ENCODE measurements around the gene INTS4.

DNA sequence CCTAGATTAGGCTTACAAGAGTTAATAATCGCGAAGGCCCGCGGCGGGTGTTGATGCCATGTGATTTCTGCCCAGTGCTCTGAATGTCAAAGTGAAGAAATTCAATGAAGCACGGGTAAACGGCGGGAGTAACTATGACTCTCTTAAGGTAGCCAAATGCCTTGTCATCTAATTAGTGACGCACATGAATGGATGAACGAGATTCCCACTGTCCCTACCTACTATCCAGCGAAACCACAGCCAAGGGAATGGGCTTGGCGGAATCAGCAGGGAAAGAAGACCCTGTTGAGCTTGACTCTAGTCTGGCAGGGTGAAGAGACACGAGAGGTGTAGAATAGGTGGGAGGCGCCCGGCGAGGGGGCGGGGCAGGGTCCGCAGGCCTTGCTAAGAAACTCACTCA, 108.1 kb downstream of the INTS4 start:
- TF ChIP-seq, protein P1, sequence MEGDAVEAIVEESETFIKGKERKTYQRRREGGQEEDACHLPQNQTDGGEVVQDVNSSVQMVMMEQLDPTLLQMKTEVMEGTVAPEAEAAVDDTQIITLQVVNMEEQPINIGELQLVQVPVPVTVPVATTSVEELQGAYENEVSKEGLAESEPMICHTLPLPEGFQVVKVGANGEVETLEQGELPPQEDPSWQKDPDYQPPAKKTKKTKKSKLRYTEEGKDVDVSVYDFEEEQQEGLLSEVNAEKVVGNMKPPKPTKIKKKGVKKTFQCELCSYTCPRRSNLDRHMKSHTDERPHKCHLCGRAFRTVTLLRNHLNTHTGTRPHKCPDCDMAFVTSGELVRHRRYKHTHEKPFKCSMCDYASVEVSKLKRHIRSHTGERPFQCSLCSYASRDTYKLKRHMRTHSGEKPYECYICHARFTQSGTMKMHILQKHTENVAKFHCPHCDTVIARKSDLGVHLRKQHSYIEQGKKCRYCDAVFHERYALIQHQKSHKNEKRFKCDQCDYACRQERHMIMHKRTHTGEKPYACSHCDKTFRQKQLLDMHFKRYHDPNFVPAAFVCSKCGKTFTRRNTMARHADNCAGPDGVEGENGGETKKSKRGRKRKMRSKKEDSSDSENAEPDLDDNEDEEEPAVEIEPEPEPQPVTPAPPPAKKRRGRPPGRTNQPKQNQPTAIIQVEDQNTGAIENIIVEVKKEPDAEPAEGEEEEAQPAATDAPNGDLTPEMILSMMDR (IDR thresholded peaks at IDR 0.05): no peak
- TF ChIP-seq POLR2A (IDR thresholded peaks at IDR 0.05): no peak

Measured in adrenal gland (tissue), 5 donors.